Jurkat, Clone E6-1 (cell line): ENCODE measurements around the gene PM20D2. TPM values are rescaled to one million over a fixed set of nuclear protein-coding genes. Genes with fewer than 3 reads are reported as not detected.
"Not testable (repeated sequence)": the region's sequence is repeated elsewhere in the genome, so short reads cannot be mapped to it uniquely, and the experiment has no call there.

ENCODE experiments used
- DNase-seq: peaks from one replicate; pipeline ENCODE4 v3.0.0-alpha.2; 2011; ENCODE audit warnings: low read depth, low spot score
- H3K4me3 ChIP-seq: 2 replicates; pipeline ENCODE4 v1.5.1; 2011; ENCODE audit warnings: mild to moderate bottlenecking, low read length, control low read depth, moderate library complexity
- polyA plus RNA-seq: library from polyadenylated mRNA; unstranded; fragments of >200 nt; gene quantifications from one replicate; pipeline ENCODE4 v1.2.1, GENCODE V29; 2012; ENCODE audit warnings: missing spikeins; ENCODE audit not compliant: insufficient read length, insufficient read depth

Gene PM20D2
- 16.0 TPM for polyA plus RNA-seq

GRCh38 chr6:89145956-89146717, at the start of gene PM20D2:
Gene PM20D2 (plus strand): TSS chr6:89146055. CDS start chr6:89146145, 90 bp downstream.
- peak; percentile 55 for DNase-seq
- H3K4me3 ChIP-seq = peak within 1 kb of the TSS; percentile 59

- DNase-seq = no peak
- no peak overlapping the region for H3K4me3 ChIP-seq
These were observed 47.4 kb upstream of the PM20D2 start for GRCh38 chr6:89098461-89098860.

GRCh38 chr6:89100114-89100513, 45.7 kb upstream of the PM20D2 start:
- H3K4me3 ChIP-seq = no peak overlapping the region
- DNase-seq = no peak

- no peak for DNase-seq
- H3K4me3 ChIP-seq = no peak overlapping the region
These were observed 35.6 kb upstream of the PM20D2 start for GRCh38 chr6:89110284-89110683.

GRCh38 chr6:89111933-89112332, 33.9 kb upstream of the PM20D2 start:
- H3K4me3 ChIP-seq = no peak overlapping the region
- DNase-seq = no peak

GRCh38 chr6:89116702-89117101, 29.2 kb upstream of the PM20D2 start:
- no peak overlapping the region for H3K4me3 ChIP-seq
- no peak for DNase-seq

- no peak for DNase-seq
These were observed 28.4 kb upstream of the PM20D2 start, which contains the start of gene SRSF12 for GRCh38 chr6:89117211-89118108. Gene SRSF12 (minus strand): TSS chr6:89118071. CDS start chr6:89117887, 184 bp downstream.

GRCh38 chr6:89118931-89119330, 26.9 kb upstream of the PM20D2 start:
- H3K4me3 ChIP-seq = no peak overlapping the region
- no peak for DNase-seq

More at GRCh38 chr6:89117211-89118108, 28.4 kb upstream of the PM20D2 start, which contains the start of gene SRSF12:
- peak within 1 kb of the TSS; percentile 22 for H3K4me3 ChIP-seq

- H3K4me3 ChIP-seq = no peak overlapping the region
- no peak for DNase-seq
These were observed 25.5 kb upstream of the PM20D2 start for GRCh38 chr6:89120371-89120770.

GRCh38 chr6:89121934-89122333, 23.9 kb upstream of the PM20D2 start:
- H3K4me3 ChIP-seq = no peak overlapping the region
- DNase-seq = no peak

GRCh38 chr6:89122625-89123024, 23.2 kb upstream of the PM20D2 start:
- no peak overlapping the region for H3K4me3 ChIP-seq
- peak; percentile 25 for DNase-seq

- not testable (repeated sequence) for H3K4me3 ChIP-seq, DNase-seq
These were observed 17.6 kb upstream of the PM20D2 start for GRCh38 chr6:89128256-89128671.

- no peak overlapping the region for H3K4me3 ChIP-seq
- DNase-seq = no peak
These were observed 14.3 kb upstream of the PM20D2 start for GRCh38 chr6:89131599-89131998.

GRCh38 chr6:89132057-89132456, 13.8 kb upstream of the PM20D2 start:
- DNase-seq = no peak

GRCh38 chr6:89133981-89134380, 11.9 kb upstream of the PM20D2 start:
- no peak overlapping the region for H3K4me3 ChIP-seq
- DNase-seq = no peak

More at GRCh38 chr6:89132057-89132456, 13.8 kb upstream of the PM20D2 start:
- no peak overlapping the region for H3K4me3 ChIP-seq

GRCh38 chr6:89134723-89135122, 11.1 kb upstream of the PM20D2 start:
- DNase-seq = no peak
- no peak overlapping the region for H3K4me3 ChIP-seq

GRCh38 chr6:89138173-89138572, 7.7 kb upstream of the PM20D2 start:
- no peak overlapping the region for H3K4me3 ChIP-seq
- no peak for DNase-seq

GRCh38 chr6:89139509-89140346, 6.1 kb upstream of the PM20D2 start:
- H3K4me3 ChIP-seq = no peak overlapping the region
- no peak for DNase-seq
